GM10248 (cell line): ENCODE data around the gene MMD2.

Experiments used
- CTCF ChIA-PET: fragments of 300-600 bp; sonication (Branson Sonifier 250); formaldehyde crosslinking; extraction: SDS; loops from one replicate; lab custom pipeline; 2021; ENCODE audit warnings: antibody characterized with exemption; lab: Yijun Ruan, JAX
- POLR2A ChIA-PET: fragments of 350-650 bp; sonication (Branson Sonifier 250); formaldehyde crosslinking; extraction: SDS; loops from one replicate; lab custom pipeline; 2020; ENCODE audit warnings: antibody characterized with exemption; lab: Yijun Ruan, JAX
- DNase-seq: peaks from one replicate; pipeline ENCODE4 v3.0.0; 2012; ENCODE audit errors: extremely low spot score
- TF ChIP-seq, protein P1 (sequence below): IDR thresholded peaks from 2 replicates; pipeline ENCODE4 v1.5.1; 2012; ENCODE audit warnings: mild to moderate bottlenecking, low read depth; ENCODE audit errors: extremely low read depth, missing control alignments, control extremely low read depth

Gene MMD2

GRCh38 chr7:4965295-4966022, 6.5 kb upstream of the MMD2 start:
- ChIA-PET POLR2A (no interaction called here), CTCF (interaction anchor here (3.4 kb wide), 1 partner anchor 8 kb away, joined by 14 read pairs; no protein-coding TSS in a partner anchor)
- TF ChIP-seq, protein P1, sequence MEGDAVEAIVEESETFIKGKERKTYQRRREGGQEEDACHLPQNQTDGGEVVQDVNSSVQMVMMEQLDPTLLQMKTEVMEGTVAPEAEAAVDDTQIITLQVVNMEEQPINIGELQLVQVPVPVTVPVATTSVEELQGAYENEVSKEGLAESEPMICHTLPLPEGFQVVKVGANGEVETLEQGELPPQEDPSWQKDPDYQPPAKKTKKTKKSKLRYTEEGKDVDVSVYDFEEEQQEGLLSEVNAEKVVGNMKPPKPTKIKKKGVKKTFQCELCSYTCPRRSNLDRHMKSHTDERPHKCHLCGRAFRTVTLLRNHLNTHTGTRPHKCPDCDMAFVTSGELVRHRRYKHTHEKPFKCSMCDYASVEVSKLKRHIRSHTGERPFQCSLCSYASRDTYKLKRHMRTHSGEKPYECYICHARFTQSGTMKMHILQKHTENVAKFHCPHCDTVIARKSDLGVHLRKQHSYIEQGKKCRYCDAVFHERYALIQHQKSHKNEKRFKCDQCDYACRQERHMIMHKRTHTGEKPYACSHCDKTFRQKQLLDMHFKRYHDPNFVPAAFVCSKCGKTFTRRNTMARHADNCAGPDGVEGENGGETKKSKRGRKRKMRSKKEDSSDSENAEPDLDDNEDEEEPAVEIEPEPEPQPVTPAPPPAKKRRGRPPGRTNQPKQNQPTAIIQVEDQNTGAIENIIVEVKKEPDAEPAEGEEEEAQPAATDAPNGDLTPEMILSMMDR = no peak
- DNase-seq = no peak

GRCh38 chr7:4964506-4964905, 5.5 kb upstream of the MMD2 start:
- TF ChIP-seq, protein P1 = no peak
- ChIA-PET POLR2A (no interaction called here), CTCF (interaction anchor here (3.4 kb wide), 1 partner anchor 9 kb away, joined by 14 read pairs; no protein-coding TSS in a partner anchor)
- DNase-seq = no peak

- POLR2A ChIA-PET = no interaction called here
- CTCF ChIA-PET = interaction anchor here (3.4 kb wide), 1 partner anchor 11 kb away, joined by 14 read pairs; no protein-coding TSS in a partner anchor
- TF ChIP-seq, protein P1 = no peak
- no peak for DNase-seq
Observed at GRCh38 chr7:4962872-4963775, 4.1 kb upstream of the MMD2 start.

GRCh38 chr7:4960363-4960762, 1.4 kb upstream of the MMD2 start:
- TF ChIP-seq, protein P1 = no peak
- ChIA-PET CTCF (no interaction called here), POLR2A (no interaction called here)
- no peak for DNase-seq

- TF ChIP-seq, protein P1 = no peak
- CTCF ChIA-PET = no interaction called here
- DNase-seq = no peak
- POLR2A ChIA-PET = no interaction called here
Observed at GRCh38 chr7:4959893-4960292, 906 bp upstream of the MMD2 start.

GRCh38 chr7:4959306-4959705, 319 bp upstream of the MMD2 start:
- POLR2A ChIA-PET = no interaction called here
- DNase-seq = no peak

More at GRCh38 chr7:4959306-4959705, 319 bp upstream of the MMD2 start:
- TF ChIP-seq, protein P1 = no peak
- CTCF ChIA-PET = no interaction called here
